Activated CD8-positive, alpha-beta memory T cell treated with anti-CD3 and anti-CD28 coated beads for 36 hours (primary cell): ENCODE data around the gene RIPOR3. TPM values are rescaled to one million over a fixed set of nuclear protein-coding genes. Genes with fewer than 3 reads are reported as not detected.
"Not testable (repeated sequence)": the region's sequence is repeated elsewhere in the genome, so short reads cannot be mapped to it uniquely, and the experiment has no call there.

Experiments used
- CTCF ChIA-PET: fragments of 350-600 bp; sonication (Branson Sonifier 250); formaldehyde crosslinking; loops from one replicate; lab custom pipeline; 2021; ENCODE audit warnings: antibody characterized with exemption; lab: Charles Lee
- POLR2A ChIA-PET: fragments of 350-600 bp; sonication (Branson Sonifier 250); formaldehyde crosslinking; loops from one replicate; lab custom pipeline; 2021; ENCODE audit warnings: antibody characterized with exemption; lab: Charles Lee
- total RNA-seq, 2 experiments: library from RNA; stranded (reverse); gene quantifications; one replicate each; pipeline ENCODE4 v1.2.3, GENCODE V29; 2021

The RIPOR3 gene
- total RNA-seq, 2 experiments from 2014 or later = not detected

DNA sequence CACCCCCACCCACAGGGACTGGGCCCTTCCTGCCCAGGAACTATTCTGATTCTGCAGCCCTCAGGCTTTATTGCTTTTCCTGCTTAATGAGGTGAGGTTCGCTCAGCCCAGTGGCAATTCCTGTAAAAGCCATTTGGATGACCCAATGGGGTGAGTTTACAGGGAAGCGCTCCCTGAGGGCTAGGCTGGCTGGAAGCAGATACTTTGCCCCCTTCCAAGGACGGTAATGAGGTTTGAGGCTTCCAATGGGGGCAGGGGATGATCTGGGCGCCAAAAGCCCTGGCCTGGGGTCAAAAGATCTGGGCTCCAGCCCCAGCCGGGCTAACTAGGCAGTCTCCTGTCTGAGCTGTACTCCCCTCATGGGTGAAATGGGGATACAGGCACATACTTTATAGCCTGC lies 41.8 kb downstream of the RIPOR3 start:
- ChIA-PET CTCF (no interaction called here), POLR2A (no interaction called here)

DNA sequence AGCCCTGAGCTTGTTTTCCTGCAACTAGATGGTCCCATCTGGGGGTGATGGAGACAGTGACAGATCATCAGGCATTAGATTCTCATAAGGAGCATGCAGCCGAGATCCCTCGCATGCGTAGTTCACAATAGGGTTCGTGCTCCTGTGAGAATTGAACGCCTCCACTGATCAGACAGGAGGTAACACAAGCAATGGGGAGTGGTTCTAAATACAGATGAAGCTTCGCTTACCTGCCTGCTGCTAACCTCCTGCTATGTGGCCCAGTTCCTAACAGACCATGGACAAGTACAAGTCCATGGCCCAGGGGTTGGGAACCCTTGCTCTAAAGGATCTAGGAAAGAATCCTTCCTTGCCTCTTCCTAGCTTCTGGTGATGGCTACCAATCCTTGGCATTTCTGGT lies 42.7 kb downstream of the RIPOR3 start:
- ChIA-PET CTCF (no interaction called here), POLR2A (no interaction called here)

GRCh38 chr20:50646483-50646996 lies 44.8 kb downstream of the RIPOR3 start:
- ChIA-PET CTCF (no interaction called here), POLR2A (no interaction called here)

- ChIA-PET CTCF (no interaction called here), POLR2A (no interaction called here)
Measured at GRCh38 chr20:50645253-50646068, 45.9 kb downstream of the RIPOR3 start.

GRCh38 chr20:50642288-50642803 lies 49.0 kb downstream of the RIPOR3 start:
- POLR2A ChIA-PET = no interaction called here
- CTCF ChIA-PET = interaction anchor here (0.6 kb wide), 2 partner anchors 27 to 29 kb away, joined by 3 to 4 read pairs; no protein-coding TSS in a partner anchor

DNA sequence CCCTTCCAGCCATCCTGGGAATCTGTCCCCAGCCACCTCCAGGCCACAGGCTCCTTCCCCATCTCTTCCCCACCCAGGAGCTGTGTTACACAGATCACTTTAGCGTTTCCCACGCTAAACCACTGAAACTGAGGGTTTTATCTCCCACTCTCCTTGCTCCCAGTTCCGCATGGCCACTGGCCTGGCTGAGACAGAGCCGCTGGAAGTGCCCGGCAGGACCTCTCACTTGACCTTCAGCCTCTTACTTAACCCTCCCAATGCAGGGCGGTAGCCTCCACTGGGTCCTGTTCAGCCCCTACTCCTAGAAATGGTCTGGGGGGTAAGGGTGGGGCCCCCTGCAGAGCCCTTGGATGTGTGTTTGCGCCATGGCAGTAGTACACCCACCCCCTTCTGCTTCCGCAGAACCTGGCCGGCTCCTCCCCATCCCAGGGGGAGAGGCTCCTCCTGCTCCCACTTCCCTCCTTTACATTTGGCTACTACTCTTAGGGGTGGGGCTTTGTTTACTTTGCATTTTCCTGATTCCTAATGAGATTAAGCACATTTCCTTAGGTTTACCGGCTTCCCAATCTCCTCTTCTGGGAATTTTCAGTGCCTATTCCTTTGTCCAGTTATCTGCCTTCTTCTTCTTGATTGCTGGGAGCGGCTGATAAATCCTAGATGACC lies 49.6 kb downstream of the RIPOR3 start:
- CTCF ChIA-PET = interaction anchor here (0.6 kb wide), 1 partner anchor 27 kb away, joined by 4 read pairs; no protein-coding TSS in a partner anchor
- POLR2A ChIA-PET = not testable (repeated sequence)

DNA sequence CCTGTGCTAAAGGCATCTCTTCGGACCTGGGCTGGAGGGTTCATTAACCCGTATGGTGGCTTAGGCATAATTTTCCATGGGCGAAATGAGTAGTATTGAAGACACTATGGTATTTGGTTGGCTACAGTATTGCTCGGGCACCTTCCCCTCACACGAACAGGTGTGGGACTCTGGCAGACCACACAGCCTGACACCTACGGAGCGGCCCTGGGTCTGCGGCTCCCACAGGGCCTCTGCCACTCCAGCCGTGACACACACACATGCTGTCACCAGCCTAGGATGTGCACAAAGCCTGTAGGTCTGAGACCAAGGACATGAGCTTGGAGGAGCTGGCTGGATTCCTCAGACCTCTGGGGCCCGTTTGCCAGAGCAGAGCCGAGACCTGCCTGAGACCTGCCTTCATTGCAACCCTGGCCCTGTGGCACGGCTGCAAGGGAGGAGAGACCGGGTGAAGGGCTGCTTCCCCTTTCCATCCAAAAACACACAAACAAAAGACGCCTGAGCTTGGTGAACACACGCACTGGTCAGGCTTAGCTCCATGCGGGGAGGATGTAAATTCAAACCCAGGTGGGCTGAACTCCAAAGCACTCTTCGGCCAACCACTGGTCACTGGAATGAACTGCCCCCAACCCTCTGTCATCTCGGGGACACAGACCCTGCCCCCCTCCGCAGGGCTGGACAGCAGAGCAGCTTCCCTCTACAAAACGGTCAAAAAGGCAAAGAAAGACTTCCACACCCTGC lies 51.2 kb downstream of the RIPOR3 start:
- POLR2A ChIA-PET, CTCF ChIA-PET: not testable (repeated sequence)

DNA sequence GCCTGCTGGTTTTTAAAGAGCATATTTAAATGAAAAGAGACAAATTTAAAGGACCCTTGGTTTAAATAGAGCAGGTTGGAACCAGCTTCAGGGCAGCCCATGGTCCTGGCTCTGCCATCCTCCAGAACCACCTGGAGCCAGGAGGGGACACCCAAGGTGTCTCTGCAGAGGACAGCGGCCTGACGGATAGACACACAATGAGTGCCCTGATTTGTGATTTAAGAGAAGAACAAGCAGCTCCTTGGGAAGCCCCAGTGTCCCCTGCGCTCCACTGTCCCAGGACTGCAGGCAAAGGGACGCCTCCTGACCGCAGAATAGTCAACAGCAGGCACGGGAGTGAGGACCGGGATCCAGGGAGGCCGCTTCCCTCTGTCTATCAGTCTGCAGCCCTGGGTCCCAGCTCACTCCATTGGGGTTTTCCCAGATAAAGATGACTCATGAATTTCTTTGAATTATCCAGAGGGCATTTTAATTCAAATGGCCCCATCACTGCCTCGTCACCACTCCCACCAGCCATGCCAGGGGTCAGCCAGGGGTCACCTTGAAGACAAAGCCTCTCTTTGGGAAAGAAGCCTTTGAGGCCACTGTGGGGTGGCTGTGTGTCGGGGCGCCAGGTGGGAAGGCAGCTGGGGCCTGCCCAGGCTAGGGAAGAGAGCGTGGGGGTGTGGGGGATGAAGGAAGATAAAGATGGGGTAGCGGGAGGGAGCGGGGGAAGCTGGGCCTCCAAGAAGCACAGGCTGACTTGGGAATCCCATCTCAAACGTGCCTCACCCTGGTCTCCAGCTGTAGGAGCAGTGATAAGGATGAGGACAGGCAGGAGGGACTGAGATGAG lies 53.1 kb downstream of the RIPOR3 start:
- CTCF ChIA-PET, POLR2A ChIA-PET: not testable (repeated sequence)

GRCh38 chr20:50636601-50637540 lies 54.5 kb downstream of the RIPOR3 start:
- CTCF ChIA-PET = interaction anchor here (0.6 to 1.2 kb wide), 3 partner anchors 65 to 307 kb away, joined by 3 read pairs; no protein-coding TSS in a partner anchor
- POLR2A ChIA-PET = no interaction called here

DNA sequence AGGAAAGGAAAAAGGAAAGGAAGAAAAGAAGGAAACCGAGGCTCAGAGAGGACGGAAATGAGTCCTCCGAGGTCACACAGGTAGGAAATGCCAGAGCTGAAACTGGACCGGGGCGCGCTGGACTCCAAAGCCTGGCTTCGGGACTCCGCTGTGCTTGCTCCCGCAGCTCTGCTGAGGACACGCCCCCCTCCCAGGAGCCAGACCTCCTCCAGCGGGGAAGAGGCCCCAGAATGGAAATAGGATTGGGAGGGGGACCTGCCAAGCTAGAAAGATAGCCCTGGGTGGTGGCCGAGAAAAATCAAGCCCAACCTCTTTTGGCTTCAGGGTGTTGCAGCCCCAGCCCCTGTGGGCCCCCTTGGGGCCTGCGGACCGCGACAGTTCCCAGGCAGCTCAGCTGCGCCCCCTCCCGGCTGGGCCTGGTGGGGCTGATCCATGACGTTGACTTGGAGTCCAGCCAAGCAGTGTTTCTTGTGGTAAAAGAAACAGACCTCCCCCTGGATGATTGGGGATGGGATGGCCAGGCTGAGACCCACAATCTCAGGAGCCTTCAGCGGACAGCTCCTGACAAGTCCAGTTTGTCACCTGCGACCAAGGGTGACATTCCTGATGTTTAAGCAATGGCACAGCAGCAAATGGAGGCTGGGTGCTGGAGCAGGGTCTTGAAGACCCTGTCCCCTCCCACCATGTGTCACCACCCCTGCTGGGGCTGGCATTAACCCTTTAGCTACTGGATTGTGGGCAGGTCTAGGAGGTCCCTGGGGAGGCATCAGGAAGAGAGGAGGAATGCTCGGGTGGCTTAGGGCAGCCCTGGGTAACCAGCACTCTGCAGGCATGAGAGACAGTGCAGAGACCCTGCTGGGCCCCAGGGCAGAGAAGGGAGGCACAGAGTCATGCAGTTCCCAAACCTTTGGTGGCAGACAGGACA lies 55.4 kb downstream of the RIPOR3 start:
- CTCF ChIA-PET = interaction anchor here (0.6 to 1.2 kb wide), 4 partner anchors 64 to 306 kb away, joined by 3 read pairs; no protein-coding TSS in a partner anchor
- POLR2A ChIA-PET = no interaction called here

- ChIA-PET CTCF (interaction anchor here (0.5 kb wide), 1 partner anchor 24 kb away, joined by 3 read pairs; no protein-coding TSS in a partner anchor), POLR2A (no interaction called here)
Measured at GRCh38 chr20:50635014-50635557, 56.3 kb downstream of the RIPOR3 start.

- POLR2A ChIA-PET = no interaction called here
- CTCF ChIA-PET = no interaction called here
Measured at GRCh38 chr20:50634191-50634590, 57.2 kb downstream of the RIPOR3 start.

- CTCF ChIA-PET = no interaction called here
- POLR2A ChIA-PET = no interaction called here
Measured at GRCh38 chr20:50633361-50633760, 58.0 kb downstream of the RIPOR3 start.

DNA sequence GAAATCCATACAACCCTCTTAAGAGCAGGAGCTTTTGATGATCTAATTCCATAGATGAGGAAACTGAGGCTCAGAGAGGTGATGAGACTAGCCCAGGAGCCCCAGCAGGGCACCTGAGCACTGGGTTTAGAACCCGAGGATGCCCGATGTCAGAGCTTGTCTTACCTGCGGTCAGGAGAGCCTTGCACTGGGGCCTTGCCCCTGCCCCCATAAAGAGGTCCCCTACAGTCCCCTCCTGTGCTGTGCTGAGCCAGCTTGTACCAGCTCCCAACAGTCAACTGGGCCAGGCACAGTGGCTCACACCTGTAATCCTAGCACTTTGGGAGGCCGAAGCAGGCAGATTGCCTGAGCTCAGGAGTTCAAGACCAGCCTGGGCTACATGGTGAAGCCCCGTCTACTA lies 58.6 kb downstream of the RIPOR3 start:
- ChIA-PET CTCF (no interaction called here), POLR2A (no interaction called here)

- CTCF ChIA-PET = no interaction called here
Measured at GRCh38 chr20:50632236-50632635, 59.1 kb downstream of the RIPOR3 start.

GRCh38 chr20:50630578-50631263 lies 60.6 kb downstream of the RIPOR3 start:
- ChIA-PET POLR2A (no interaction called here), CTCF (no interaction called here)

More at GRCh38 chr20:50632236-50632635, 59.1 kb downstream of the RIPOR3 start:
- POLR2A ChIA-PET = no interaction called here
